Colon (tissue), 2 donors: ENCODE data around the gene LNP1.
"Not testable (repeated sequence)": the region's sequence is repeated elsewhere in the genome, so short reads cannot be mapped to it uniquely, and the experiment has no call there.

Experiments used
- FAIRE-seq: peaks from 2 replicates; lab custom pipeline; 2012; peaks lifted over from hg19 to GRCh38; lab: Jason Lieb, UNC
- donor health status: control.
- donor health status: control.

Gene LNP1

DNA sequence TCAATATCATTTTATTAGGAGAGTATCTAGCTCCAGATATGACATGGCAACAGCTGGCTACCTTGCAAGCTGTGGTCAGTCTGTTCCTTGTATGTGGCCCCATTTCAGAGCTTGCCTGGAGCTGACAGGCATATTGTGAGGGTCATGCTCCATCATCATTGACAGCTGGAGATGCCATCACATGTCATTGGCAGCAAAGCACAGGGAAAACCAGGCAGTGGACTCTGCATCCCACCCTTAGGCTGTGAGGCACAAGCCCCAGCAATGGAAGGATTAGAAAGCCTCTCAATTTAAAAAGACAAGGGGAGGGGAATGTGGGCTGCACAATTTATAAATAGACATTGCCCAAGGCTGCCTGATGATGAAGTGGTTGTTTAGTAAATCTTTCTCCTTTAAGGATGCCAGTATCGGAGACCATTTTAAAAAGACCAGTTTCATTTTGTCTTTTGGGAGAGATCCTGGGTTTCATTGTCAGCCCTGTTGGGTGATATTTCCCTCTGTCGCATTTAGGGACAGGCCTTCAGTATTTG lies 27.9 kb downstream of the LNP1 start:
- no peak for FAIRE-seq

DNA sequence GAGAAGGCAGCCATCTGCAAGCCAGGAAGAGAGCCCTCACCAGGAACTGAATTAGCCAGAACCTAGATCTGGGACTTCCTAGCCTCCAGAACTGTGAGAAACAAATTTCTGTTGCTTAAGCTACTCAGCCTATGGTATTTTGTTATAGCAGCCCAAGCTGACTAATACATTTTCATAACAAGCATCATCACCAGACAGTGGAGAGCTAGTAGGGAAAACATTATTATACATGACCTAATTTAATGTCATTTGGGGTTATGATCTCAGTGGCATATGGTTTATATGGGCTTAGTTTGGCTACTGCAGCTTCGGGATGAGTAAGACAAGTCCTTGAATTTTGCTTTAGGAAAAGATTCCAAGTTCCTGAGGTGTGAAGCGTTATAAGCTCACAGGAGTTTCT lies 35.6 kb downstream of the LNP1 start:
- no peak for FAIRE-seq

DNA sequence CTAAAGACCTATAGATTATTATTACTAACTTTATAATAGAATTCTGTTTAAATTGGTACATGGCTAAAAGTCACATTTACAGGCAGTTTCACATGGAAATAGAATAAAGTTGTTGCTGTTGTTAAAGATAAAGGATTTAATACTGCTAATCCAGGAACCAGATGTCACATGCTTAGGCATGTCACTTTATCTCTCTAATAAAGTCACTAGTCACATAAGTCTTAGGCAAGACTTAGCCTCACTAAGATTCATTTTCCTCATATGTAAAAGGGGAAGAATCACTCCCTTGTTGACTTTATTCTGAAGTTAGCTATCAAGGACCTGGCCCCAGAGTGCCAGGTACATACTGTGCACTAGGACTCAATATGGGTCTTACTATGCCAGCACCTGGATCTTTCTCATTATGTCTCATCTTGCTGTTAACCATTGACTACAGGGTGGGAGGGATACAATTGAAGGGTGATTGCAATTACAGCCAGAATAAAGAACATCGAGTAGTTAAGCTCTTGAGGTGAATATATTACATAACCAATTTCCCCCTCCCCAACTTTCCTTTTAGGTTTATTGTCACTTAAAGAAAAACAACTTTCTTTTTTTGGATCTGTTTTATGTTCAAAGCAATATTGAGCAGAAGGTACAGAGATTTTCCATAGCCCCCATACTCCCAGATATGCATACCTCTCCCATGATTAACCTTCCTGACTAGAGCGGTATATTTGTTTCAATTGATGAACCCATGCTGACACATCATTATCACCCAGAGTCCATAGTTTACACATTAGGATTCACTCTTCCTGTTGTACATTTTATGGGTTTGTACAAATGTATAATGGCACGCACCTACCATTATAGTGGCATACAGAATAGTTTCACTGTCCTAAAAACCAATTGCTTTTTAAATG lies 36.6 kb downstream of the LNP1 start:
- FAIRE-seq = no peak

DNA sequence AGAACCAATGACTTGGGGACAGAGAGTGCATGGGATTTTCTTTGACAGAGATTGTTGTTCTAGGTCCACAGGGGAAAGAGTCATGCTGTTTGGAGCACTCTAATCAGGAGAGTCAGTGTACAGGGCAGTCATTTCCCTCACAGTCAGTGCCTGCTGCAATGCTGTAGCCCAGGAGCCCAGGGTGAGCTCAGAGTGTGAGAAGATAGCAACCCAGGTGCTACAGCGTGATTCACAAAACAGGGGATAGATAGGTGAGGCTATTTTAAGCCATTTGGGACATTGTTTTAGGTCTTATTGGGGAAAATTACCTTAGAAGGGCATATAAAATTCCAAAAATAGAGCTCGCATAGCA lies 37.3 kb downstream of the LNP1 start:
- no peak for FAIRE-seq

DNA sequence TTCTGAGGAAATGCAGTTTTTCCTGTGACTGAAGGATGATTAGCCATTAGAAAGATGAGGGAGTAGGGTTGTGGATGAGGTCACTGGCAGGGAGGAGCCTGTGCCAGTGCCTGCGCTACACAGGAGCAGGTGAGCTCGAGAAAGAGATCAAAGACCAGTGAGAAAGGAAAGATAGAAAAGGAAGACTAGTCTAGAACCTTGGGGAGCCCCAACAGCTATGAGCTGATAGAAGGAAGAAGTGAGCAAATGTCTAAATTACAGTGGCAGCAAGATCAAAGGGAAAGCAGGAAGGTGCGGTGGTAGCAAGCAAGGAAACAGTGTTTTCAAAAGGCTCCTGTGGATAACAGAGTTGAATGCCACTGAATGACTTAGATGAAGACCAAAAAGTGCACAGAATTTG lies 39.6 kb downstream of the LNP1 start:
- no peak for FAIRE-seq

DNA sequence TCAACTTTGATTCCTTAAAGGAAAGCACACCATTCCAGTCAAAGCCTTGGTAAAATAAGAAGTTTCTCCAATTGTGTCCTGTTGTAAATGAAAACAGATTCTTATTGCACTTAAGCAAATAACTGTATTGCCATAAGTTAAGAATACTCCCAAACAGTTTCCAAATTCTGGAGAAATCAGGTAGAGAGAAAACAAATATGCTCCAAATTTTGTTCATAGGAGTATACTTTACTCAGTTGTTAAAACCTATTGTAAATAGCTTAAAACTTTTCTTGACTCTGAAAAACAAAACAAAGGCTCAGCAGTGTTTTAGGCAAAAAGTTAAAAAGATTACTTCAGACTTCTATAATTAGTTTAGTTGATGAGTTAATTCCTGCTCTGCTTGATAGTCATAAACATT lies 42.4 kb downstream of the LNP1 start:
- FAIRE-seq = no peak

DNA sequence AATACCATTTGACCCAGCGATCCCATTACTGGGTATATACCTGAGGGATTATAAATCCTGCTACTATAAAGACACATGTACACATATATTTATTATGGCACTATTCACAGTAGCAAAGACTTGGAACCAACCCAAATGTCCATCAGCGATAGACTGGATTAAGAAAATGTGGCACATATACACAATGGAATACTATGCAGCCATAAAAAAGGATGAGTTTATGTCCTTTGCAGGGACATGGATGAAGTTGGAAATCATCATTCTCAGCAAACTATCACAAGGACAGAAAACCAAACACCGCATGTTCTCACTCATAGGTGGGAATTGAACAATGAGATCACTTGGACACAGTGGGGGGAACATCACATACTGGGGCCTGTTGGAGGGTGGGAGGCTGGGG lies 45.7 kb downstream of the LNP1 start:
- not testable (repeated sequence) for FAIRE-seq

DNA sequence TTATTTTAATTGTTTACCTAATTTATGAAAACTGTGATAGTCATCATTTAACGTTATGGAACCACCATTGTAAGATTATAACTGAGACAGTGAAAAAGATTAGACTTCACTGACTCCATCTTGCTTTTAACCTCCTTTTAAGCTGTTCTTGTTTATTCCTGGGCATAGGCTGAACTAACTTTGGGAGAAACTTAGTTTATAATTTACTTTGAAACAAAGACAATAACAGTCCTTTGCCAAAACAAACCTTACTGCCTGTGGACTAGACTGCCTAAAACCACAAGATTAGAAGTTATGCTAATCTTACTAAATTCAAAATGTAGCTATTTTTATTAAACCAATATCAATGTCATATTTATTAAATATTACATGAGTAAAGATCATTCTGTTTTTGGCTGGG lies 46.7 kb downstream of the LNP1 start:
- FAIRE-seq = no peak

DNA sequence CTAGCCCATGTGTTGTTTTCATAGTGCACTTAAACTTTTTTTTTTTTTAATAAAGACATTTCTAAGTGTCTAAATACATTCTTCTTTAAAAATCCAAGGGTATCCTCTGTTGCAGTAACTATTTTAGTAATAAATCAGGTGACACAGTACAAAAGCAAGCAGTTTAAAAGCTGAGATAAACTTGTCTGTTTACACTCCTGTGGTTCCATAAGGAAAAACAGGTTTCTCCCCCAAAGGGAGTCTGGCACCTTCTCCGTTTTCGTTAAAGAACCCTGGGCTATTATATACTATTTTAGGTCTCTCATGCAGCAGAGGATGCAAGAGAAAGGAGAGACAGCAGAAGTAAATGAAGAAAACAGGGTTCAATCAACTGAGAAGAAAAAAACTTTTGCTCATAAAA lies 47.9 kb downstream of the LNP1 start:
- no peak for FAIRE-seq

DNA sequence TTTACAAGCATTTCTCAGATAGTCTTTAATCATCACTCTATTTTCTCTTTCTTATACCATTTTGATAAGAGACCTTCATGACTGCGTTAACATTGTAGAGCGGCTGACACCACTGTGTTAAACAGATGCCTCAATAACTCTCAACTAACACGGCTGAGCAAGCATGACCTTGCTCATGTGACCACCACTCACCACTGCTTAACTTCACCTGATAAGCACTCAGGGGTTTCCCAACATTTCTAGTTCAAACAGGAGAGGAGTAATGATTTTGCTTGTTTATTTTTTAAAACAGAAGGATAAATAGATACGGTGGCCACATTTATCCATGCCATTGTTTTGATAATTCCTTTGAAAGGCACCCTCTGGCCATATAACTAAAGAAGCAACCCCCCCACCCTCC lies 53.3 kb downstream of the LNP1 start:
- no peak for FAIRE-seq

DNA sequence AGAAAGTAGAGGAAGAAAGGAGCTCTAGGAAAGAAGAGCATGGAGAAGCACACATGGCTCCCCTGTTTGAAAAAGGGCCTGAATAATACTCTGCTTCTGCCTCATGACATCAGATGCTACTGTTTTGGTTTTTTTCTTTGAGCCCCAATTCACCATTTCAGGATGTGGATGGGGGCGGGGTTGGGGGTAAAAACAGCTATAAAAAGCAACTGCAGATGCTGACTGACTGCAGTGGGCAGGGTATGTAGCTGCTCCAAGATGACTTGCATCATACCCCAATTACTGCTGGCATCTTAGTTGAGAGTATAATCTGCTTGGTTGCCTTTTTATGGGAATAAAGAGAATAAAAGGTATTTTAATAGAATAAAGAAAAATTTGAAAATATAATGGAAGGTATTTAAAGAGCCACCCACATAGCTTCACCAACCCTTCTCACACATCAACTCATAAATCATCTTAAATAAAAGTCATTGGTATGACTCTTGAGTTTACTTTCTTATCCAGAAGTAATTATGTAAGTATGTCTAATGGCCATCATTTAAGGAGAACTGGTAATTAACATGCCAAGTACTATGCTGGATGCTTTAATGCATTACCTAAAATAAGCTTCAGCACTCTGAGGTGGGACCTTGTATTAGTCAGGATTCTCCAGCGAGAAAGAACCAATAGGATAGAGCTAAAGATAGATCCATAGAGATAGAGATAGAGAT lies 54.7 kb downstream of the LNP1 start:
- no peak for FAIRE-seq

DNA sequence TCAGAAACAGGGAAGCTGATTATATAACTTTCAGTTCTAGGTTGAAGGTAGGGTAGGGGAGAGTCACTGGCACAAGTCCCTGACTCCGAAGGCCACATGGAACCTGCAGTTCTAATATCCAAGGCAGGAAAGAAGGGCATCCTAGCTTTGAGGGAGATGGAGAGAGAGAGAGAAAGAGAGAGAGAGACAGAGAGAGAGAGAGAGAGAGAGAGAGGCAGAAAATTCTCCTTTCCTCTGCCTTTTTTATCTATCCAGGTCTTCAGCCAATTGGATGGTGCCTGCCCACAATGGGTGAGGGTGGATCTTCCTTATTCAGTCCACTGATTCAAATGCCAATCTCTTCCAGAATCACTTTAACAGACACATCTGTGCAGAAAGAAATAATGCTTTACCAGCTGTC lies 55.4 kb downstream of the LNP1 start:
- no peak for FAIRE-seq

DNA sequence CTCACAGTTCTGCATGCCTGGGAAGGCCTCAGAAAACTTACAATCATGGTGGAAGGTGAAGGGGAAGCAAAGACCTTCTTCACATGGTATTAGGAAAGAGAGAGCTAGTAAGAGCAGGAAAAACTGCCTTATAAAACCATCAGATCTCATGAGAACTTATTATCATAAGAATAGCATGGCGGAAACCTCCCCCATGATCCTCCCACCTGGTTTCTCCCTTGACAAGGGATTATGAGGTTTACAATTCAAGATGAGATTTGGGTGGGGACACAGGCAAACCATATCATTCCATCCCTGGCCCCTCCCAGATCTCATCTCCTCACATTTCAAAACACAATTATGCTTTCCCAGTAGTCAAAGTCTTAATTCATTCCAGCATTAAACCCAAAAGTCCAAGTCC lies 56.5 kb downstream of the LNP1 start:
- FAIRE-seq = no peak

DNA sequence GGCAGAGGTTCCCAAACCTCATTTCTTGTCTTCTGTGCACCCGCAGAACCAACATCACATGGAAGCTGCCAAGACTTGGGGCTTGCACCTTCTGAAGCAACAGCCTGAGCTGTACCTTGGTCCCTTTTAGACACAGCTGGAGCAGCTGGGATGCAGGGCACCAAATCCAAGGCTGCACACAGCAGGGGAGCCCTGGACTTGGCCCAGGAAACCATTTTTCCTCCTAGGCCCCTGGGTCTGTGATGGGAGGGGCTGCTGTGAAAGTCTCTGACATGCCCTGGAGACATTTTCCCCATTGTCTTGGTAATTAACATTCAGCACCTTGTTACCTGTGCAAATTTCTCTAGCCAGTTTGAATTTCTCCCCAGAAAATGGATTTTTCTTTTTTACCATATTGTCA lies 57.5 kb downstream of the LNP1 start:
- no peak for FAIRE-seq

DNA sequence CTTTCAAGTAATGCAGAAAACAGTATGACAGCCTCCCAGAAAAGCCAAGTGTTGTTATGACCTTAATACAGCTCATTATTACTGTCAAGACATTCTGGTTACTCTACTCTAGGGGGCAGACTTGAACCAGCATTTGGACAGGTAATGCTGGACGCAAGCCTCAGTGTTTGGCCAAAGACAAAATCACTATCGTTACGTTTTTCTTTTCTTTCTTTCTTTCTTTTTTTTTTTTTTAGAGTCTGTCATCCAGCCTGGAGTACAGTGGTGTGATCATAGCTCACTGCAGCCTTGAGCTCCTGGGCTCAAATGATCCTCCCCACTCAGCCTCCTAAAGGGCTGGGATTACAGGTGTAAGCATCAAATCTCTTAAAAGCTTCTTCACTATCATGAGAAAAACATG lies 61.7 kb downstream of the LNP1 start:
- FAIRE-seq = no peak

DNA sequence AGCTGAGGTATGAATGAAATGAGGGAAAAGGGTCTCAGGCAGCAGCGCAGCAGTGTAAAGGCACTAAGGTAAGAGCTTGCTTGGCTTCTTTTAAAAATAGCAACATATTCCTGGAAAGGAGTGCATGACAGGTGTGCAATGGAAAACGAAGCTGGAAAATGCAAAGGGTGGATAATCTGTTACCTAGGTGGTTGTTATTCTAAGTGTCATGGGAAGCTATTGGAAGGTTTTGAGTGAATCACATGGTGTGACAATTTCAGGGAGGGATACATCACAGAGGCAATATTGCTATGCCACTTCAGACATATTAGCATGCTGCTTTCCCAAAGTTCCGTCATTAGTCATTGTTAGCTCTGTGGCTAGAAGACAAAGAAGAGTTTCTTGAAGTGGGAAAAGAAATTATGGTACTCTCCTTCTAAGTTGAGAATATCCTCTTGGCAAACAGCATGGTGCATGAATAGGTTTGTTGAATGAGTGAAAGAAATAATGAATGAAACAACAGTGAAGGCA lies 62.4 kb downstream of the LNP1 start:
- FAIRE-seq = no peak

DNA sequence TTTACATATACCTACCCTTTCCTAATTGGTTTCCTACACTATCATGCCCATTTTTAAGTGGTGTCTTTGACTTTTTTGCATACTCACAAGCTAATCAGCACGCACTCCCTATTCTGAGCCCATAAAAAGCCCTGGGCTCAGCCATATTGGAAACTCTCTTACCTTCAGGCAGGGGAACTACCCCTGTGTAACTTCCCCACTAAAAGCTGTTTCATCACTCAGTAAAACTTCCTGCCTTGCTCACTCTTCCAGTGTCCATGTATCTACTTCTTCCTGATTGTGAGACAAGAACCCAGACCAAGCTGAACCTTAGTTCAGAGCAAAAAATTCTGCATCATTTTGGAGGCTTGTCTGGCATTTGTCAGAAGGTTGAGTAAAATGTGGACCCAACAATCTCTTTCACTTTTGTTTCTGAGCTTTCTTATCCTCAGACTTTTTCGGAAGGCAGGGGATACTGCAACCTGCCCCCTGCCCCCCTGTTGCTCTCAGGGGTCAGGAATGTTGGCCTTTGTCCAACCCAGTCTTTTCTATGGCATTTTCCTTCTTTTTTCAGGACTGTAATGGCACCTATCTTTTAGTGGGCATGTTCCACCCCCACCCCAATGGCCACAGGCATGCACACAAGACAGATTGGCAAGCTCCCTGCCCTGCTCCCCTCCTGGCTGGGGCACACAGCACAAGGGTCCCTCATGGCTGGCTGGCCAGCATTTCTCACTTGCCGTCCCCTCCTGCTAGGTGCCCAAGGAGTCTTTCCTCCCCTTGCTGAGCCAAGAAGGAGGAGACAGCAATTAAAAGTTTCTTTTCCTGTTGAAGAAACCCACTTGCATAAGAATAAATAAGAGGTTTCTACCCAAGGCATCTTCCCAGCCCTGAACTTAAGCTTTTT lies 64.8 kb downstream of the LNP1 start:
- no peak for FAIRE-seq

DNA sequence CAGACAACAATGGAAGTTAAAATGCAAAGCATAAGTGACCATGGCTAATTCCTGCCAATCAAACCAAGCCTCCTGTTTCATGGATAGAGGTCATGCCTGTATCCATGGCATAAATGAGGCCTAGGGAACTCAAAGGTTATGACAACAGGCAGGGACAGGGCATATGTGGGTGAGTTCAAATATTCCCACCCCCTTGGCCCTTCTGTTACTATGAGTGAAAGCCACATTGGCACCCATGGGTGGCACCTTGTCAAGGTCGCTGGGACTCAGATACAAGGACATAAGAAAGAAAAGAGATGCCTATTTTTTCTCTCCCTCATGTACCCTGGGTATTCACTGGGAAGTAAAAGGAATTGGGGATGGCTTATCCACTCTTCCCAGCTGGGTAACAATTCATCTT lies 65.8 kb downstream of the LNP1 start:
- no peak for FAIRE-seq

DNA sequence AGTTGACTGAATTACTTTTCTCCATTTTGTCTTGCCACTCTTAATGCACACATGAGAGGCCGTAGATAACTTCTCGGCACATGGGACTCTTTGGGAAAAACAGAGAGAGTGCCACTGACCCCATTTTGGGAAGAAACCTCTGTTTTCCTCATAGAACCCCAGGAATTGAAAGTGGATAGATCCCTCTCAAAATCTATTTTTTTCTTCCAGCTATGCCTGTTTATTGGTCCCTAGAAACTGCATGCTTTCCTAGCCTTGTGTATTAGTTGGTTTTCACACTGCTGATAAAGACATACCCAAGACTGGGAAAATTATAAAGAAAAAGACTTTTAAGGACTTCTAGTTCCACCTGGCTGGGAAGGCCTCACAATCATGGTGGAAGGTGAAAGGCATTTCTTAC lies 67.3 kb downstream of the LNP1 start:
- no peak for FAIRE-seq

DNA sequence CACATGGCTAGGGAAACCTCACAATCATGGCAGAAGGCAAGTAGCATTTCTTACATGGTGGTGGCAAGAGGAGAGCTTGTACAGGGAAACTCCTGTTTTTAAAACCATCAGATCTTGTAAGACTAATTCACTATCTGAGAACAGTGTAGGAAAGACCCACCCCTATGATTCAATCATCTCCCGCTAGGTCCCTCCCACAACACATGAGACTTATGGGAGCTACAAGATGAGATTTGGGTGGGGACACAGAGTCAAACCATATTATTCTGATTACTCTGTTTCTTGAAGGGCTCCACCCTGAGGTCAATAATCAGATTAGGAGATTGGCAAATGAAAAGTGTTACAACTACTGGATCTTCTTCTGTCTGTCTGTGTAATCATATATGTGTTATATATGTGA lies 69.6 kb downstream of the LNP1 start:
- FAIRE-seq = no peak

DNA sequence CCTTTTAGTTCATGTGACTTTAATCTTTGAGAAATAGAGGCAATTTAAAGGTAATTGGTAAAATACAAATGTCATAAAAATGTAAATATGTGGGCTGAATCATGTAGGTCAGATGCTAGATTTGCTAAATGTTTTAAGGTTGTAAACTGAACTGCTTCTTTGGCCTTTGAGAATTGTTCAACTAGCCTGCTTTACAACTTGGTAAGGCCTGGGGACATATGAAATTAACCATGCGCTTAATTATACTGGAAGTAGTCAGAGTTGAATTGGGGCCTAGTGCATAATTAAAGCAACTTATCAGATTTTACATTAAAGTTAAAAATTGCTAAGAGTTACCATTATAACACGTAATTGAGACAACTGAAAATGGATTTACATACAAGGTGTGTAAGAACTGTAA lies 70.1 kb downstream of the LNP1 start:
- peak; percentile 18 for FAIRE-seq

DNA sequence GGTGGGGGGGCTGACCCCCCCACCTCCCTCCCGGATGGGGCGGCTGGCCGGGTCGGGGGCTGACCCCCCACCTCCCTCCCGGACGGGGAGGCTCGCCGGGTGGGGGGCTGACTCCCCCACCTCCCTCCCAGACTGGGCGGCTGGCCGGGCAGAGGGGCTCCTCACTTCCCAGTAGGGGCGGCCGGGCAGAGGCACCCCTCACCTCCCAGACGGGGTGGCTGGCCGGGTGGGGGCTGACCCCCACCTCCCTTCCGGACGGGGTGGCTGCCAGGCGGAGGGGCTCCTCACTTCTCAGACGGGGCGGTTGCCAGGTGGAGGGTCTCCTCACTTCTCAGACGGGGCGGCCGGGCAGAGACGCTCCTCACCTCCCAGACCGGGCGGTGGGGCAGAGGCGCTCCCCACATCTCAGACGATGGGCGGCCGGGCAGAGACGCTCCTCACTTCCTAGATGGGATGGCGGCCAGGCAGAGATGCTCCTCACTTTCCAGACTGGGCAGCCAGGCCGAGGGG lies 76.6 kb downstream of the LNP1 start:
- FAIRE-seq = not testable (repeated sequence)
